ENCODE data around the gene IFITM2.
"Not testable (repeated sequence)": the region's sequence is repeated elsewhere in the genome, so short reads cannot be mapped to it uniquely, and the experiment has no call there.

The IFITM2 gene

GRCh38 chr11:313304-313786 lies 5.7 kb downstream of the IFITM2 start:
- peak overlapping the region; percentile 73 for H3K4me3 ChIP-seq (ENCODE audit: low read depth, low read length)
- DNase-seq (ENCODE audit: low read depth) = peak; percentile 55
- TF ChIP-seq CTCF (IDR thresholded peaks at IDR 0.05; ENCODE audit: low read depth, low read length) (no peak), MYC (IDR thresholded peaks at IDR 0.05; ENCODE audit: low read depth, low read length) (no peak), MAX (IDR thresholded peaks at IDR 0.05; ENCODE audit: low read depth, low read length) (no peak; the same call in 1 of the 2 replicates), POLR2A (IDR thresholded peaks at IDR 0.05; ENCODE audit: extremely low read depth, insufficient read length) (no peak)

- peak; percentile 87 for DNase-seq (ENCODE audit: low read depth)
- TF ChIP-seq MYC (IDR thresholded peaks at IDR 0.05; ENCODE audit: low read depth, low read length) (peak; percentile 8; the same call in 1 of the 2 replicates), MAX (IDR thresholded peaks at IDR 0.05; ENCODE audit: low read depth, low read length) (peak; percentile 49), CTCF (IDR thresholded peaks at IDR 0.05; ENCODE audit: low read depth, low read length) (no peak), POLR2A (IDR thresholded peaks at IDR 0.05; ENCODE audit: extremely low read depth, insufficient read length) (peak; percentile 80)
- H3K4me3 ChIP-seq (ENCODE audit: low read depth, low read length) = peak within 1 kb of the TSS; percentile 73
Measured at GRCh38 chr11:313787-314553, 6.4 kb downstream of the IFITM2 start, which contains the start of gene IFITM1. TSS of gene IFITM1 (plus strand) at chr11:314040. CDS start at chr11:314171, 131 bp downstream.

GRCh38 chr11:314554-314875 lies 6.9 kb downstream of the IFITM2 start:
- DNase-seq (ENCODE audit: low read depth) = not testable (repeated sequence)
- H3K4me3 ChIP-seq (ENCODE audit: low read depth, low read length) = peak overlapping the region; percentile 73

- peak overlapping the region; percentile 73 for H3K4me3 ChIP-seq (ENCODE audit: low read depth, low read length)
- no peak for DNase-seq (ENCODE audit: low read depth)
- TF ChIP-seq MAX (IDR thresholded peaks at IDR 0.05; ENCODE audit: low read depth, low read length) (no peak), POLR2A (IDR thresholded peaks at IDR 0.05; ENCODE audit: extremely low read depth, insufficient read length) (no peak), MYC (IDR thresholded peaks at IDR 0.05; ENCODE audit: low read depth, low read length) (no peak), CTCF (IDR thresholded peaks at IDR 0.05; ENCODE audit: low read depth, low read length) (no peak)
Measured at GRCh38 chr11:315051-315481, 7.5 kb downstream of the IFITM2 start.

- DNase-seq (ENCODE audit: low read depth) = no peak
- TF ChIP-seq CTCF (IDR thresholded peaks at IDR 0.05; ENCODE audit: low read depth, low read length) = no peak
- H3K4me3 ChIP-seq (ENCODE audit: low read depth, low read length) = peak overlapping the region; percentile 73
Measured at GRCh38 chr11:315516-315994, 7.9 kb downstream of the IFITM2 start.

- H3K4me3 ChIP-seq (ENCODE audit: low read depth, low read length) = no peak overlapping the region
- TF ChIP-seq CTCF (IDR thresholded peaks at IDR 0.05; ENCODE audit: low read depth, low read length) = no peak
- no peak for TF ChIP-seq MYC (IDR thresholded peaks at IDR 0.05; ENCODE audit: low read depth, low read length)
- TF ChIP-seq MAX (IDR thresholded peaks at IDR 0.05; ENCODE audit: low read depth, low read length) = no peak
- no peak for TF ChIP-seq POLR2A (IDR thresholded peaks at IDR 0.05; ENCODE audit: extremely low read depth, insufficient read length)
- peak; percentile 37 for DNase-seq (ENCODE audit: low read depth)
Measured at GRCh38 chr11:316031-316701, 8.6 kb downstream of the IFITM2 start.
